GM21381 (cell line): ENCODE results near the gene S100A10.
A peak's percentile ranks its signal among the peaks of the same experiment; 100 is the strongest.

ENCODE experiments used
- ATAC-seq: cut with Tn5 transposase; IDR thresholded peaks from one replicate; pipeline ENCODE4 v1.9.1; 2021; ENCODE audit warnings: mild to moderate bottlenecking, moderate library complexity; ENCODE audit not compliant: unreplicated experiment

Gene S100A10, protein sequence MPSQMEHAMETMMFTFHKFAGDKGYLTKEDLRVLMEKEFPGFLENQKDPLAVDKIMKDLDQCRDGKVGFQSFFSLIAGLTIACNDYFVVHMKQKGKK

DNA sequence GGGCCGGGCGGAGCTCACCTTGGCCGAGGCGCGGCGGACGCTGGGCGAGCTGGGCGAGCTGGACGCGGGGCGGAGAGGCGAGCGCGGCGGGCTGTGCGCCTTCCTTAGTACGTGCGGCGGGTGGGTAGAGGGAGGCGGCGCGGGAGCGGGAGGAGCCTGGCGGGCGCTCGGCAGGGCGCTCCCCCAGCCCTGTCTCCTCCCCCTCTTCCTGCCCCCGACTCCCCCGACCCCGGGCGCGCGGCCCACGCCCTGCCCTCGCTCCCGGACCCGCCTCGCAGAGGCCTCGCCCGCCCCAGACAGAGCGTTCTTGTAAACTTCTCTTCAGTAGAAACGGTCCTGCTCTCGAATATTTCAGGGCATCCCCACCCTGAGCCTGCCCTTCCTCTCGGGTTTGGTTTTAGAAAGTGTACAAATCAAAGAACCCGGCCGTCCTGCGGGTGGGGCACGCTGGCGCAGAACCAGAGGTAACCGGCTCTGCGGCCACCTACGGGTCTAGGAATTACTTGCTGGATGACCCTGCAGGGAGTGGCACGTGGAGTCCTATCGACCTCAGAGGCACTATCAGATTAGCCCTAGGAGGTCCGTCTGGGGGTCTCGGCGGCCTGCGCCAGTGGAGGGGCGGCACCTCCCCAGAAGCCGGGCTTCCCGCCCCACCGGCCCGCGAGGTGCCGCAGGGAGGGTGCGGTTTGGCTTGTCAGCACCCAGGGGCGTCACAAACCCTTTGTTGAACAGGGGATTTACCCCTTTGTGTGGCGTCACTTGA, at the start of gene S100A10:
S100A10 (minus strand) TSS at position 126 of the 763 bp plus-strand sequence. CDS start 7,629 bp downstream, outside the sequence.
- ATAC-seq = no peak

DNA sequence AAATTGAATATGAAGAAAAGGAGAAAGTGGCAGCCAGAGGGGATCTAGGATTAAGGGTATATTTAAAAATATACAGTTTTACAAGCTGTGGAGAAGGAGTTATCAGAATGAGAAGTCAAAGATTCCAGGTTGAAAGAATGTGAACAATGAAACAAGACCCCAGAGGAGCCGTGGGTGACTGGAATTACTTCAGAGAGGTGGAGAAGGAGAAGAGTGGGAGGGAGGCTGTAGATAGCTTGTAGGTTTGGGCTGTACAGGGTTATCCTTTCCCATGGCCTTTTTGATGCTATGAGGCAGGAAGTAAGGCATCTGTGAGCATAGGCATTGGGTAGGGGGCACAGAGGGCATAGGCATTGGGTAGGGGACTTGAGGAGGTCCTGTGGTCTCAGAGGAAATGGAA, 48.4 kb upstream of the S100A10 start:
- ATAC-seq = no peak

DNA sequence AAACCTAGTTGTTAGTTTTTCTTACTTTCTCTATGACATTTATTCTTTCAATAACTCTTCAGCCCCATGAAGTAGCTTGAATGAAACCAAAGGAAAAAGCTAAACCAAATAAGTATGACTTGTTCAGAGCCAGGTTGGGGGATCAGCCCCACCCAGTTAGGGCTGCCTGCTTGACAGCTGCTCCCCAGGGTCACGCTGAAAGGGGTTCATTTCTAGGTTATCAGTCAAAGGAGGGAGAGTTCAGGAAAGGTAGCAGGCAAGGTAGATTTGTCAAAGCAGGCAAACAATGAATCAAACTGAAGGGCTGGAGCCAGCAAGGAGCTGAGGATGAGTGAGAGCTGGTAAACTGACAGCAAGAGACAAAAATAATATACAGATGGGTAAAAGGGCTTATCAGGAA, 46.2 kb upstream of the S100A10 start:
- no peak for ATAC-seq

DNA sequence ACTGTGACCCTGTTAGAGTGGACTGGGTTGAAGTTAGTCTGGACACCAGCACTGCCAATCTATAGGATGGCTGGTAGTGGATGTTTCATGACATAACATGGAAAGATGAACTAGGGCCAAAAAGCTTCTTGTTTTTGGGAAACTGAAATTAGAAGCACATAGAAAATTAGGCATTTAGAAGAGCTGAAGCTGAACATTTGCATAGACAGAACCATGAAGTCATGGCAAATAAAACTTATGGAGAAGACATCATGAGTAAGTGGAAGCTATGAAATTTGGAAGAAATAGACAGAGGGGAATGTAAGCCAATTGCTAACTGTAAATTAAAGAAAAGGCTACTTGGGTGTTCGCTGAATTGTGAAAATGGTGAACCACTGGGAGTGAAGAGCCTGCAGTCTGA, 45.8 kb upstream of the S100A10 start:
- ATAC-seq = no peak

DNA sequence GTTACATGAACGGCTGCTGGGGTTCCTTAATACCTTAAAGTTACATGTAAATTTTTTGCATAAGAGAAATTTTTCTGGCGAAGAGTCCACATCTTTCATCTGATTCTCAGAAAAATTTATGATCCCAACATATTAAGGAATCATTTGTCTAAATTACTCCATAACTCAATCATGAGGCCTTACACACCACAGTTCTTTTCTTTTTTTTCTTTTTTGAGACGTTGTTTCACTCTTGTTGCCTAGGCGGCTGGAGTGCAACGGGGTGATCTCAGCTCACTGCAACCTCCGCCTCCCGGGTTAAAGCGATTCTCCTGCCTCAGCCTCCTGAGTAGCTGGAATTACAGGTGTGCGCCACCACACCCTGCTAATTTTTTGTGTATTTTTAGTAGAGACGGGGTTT, 45.2 kb upstream of the S100A10 start:
- ATAC-seq = no peak

DNA sequence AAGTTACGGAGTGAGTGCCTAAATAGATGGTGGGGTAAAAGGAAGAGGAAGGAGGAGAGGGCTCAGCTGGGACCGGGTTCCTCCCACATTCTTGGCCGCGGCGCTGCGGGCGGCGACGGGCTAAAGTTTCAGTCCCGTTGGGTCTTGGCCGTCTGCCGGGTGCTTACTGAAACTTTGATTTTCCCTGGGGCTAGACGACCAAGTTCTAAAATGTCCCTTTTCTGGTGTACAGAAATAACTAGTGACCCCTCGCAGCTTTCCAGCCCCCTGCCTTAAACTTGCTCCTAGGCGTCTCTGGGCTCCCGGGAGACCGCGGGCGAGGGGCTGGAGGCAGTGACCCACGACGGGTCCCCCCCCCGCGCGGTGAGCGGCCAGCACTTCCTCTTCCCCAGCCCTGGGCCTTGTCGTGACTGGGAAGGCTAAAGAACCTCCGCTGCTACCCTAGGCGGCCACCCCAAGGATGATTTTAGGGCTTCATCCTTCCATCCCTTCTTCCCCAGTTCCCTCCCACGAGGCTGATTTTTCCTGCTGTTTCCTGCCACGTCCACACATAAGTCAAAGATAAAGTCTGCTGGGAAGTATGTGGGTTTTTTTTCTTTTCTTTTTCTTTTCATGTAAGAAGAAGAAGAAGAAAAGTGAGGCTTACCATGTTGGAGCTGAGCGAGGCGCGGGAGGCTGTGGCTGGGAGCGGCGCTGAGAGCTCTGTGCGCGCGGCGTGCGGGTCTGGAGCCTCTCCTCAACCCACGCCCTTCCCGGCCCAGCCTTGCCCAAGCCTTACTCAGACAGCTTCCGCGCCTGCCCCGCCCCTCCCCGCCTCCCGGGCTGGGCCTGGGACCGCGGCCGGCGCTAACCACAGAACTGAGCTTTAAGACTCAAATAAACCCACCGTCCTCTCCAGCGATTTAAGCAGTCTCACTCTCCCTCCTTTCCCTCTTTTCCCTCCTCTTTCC, 42.9 kb upstream of the S100A10 start, which contains the start of gene S100A11:
S100A11 (minus strand) TSS at position 738 of the 950 bp plus-strand sequence; CDS start at position 649, 89 bp downstream.
- peak; percentile 55 for ATAC-seq

- ATAC-seq = no peak
These were observed 42.0 kb upstream of the S100A10 start for GRCh38 chr1:152035539-152036266.

DNA sequence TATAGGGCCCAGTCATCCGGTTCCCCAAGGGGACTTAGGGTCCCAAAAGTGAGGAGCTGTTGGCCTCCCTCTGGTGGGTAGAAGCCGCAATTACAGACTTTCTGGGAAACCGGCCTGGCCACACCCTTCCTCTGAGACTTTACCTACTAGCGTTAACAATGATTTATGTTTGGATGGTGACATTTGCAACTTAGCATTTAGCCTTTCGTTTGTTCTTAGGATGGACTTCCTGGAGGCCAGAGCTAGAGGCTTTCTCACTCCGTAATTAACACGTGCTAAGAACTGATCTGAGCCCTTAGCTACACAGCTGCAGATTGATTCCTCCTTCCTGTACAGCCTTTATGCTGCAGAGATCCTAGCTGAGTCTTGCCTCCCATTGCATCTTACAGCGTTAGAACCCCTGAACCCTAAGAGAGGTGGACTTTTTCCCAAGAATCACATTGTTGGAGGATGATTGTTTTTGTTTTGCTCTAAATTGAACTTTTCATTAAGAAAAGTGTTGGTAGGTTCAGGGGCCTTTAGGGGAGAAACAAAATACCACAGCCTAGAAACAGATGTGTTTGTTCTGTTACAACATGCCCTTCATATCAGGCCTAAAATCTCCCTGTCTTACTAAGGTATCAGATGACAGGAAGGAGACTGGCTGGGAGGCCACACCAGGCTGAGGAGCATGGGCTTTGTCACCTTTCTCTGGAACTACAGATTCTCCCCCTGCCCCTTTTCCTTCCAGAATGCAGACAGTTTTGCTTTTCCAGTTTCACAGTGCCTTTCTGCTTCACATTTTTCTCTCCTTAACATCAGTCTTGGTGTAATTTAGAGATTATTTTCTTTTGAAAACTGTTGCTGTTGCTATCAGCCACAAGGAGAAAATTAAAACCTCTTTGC, 41.2 kb upstream of the S100A10 start:
- peak; percentile 39 for ATAC-seq

DNA sequence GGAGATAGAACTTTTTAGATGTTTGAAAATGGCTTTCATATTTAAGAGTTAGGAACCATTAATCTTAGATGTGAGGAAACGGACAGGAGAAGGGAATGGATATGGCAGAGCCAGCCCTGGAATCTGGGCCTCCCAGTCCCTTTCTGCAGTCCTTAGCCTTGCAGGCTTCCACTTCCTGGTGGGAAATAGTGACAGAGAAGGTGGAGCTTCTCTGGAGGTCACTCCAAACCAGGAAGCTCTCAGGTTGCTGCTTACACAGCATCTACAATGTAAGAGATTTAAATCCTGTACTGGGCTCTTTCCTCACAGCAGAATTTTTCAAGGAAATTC, 40.6 kb upstream of the S100A10 start:
- ATAC-seq = peak; percentile 15

DNA sequence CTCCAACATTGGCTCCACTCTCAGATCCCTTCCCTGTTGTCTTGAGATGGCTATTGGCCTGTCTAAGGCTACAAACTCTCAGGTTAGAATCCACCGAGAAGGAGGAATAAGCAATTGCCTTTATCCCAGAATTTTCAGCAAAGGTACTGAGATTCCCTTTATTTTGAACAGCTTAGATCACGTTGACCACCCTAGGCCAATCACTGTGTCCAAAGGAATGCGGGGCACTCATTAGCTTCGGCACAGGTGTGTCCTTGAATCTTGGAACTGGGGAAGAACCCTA, 36.2 kb upstream of the S100A10 start:
- no peak for ATAC-seq

GRCh38 chr1:152029144-152029928, 35.7 kb upstream of the S100A10 start:
- ATAC-seq = no peak

- no peak for ATAC-seq
These were observed 33.2 kb upstream of the S100A10 start for GRCh38 chr1:152026895-152027294.

GRCh38 chr1:152024223-152024622, 30.6 kb upstream of the S100A10 start:
- no peak for ATAC-seq

DNA sequence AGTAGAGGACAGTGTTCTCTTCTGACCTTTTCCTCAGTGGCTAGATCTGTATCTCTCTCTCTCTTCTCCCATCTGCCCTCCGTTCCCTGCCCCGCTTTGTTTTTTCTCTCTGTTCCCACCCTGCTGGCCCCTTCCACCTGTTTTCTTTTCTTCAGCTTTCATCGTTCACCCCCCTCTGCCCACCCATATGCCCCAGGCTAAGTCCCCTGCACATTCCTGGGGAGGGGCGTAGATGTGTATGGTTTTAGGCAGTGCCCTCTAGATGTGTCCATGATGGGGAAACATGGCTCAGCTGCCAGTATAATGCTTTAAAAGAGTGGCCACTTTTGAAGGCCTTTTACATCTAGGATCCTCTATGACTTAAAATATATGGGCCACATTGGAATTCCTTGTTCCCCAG, 29.6 kb upstream of the S100A10 start:
- no peak for ATAC-seq

GRCh38 chr1:152022474-152022873, 28.8 kb upstream of the S100A10 start:
- no peak for ATAC-seq

DNA sequence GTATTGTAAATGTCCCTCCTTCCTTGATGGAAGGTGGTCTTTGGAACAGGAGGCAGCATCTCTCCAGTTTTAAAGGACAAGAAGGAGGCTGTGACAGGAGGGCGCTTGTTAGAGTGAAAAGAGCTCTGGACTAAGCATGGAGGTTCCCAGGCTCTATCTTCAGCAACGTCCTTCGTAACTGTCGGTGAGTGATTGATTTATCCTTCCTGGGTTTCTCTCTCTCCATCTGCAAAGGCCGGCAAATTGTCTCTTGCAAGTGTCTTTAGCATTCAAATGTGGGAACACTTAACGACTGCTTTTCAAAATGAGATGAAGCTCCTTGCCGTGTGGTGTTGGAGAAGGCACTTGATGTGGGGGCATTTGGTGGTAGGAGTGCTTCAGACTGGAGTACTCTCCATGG, 27.9 kb upstream of the S100A10 start:
- no peak for ATAC-seq

DNA sequence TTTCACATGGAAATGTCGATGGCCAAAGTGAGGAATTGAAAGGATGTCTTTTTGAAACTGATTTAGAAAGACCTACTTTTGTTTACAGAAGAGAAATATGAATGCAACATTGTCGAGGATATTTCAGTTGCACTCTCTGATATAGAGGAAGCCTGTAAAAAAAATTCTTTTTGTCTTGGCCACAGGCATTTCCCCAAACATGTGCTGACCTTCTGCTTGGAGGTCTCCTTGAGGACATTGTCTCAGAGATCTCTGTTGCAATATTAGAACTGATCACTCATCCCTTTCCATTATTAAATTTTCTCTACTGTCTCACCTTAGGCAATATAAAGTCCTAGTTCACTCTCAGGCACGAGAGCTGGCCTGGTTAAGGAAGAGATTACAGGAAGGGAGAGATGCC, 27.2 kb upstream of the S100A10 start:
- no peak for ATAC-seq

GRCh38 chr1:152018537-152018936, 24.9 kb upstream of the S100A10 start:
- no peak for ATAC-seq

- no peak for ATAC-seq
These were observed 22.1 kb upstream of the S100A10 start for GRCh38 chr1:152015766-152016165.
